CD4-positive, alpha-beta T cell (primary cell): Measurements from ENCODE around the gene AMBRA1. TPM values are rescaled to one million over a fixed set of nuclear protein-coding genes. Genes with fewer than 3 reads are reported as not detected.

Experiments used
- ATAC-seq: fragments of 200-7000 bp; cut with Tn5 transposase; one replicate; pipeline ENCODE4 v1.10.0; 2022; ENCODE audit warnings: mild to moderate bottlenecking; ENCODE audit not compliant: poor library complexity
- CTCF ChIA-PET: fragments of 350-600 bp; sonication (Branson Sonifier 250); formaldehyde crosslinking; loops from one replicate; lab custom pipeline; 2021; ENCODE audit warnings: antibody characterized with exemption, inconsistent platforms; lab: Charles Lee
- POLR2A ChIA-PET: fragments of 350-600 bp; sonication (Branson Sonifier 250); formaldehyde crosslinking; loops from one replicate; lab custom pipeline; 2021; ENCODE audit warnings: antibody characterized with exemption, inconsistent platforms; lab: Charles Lee
- DNase-seq, 14 experiments: peaks; one replicate each; pipeline ENCODE4 v3.0.0-alpha.2; 2013 to 2020; ENCODE audit warnings: mixed read lengths in 2 of 14
- H3K27ac ChIP-seq, 2 donors: one replicate each; pipeline versions ENCODE4 v1.5.1 to v1.7.0; 2013; ENCODE audit warnings: low read length in 2 of 2, low read depth in 1 of 2, mild to moderate bottlenecking in 1 of 2
- H3K27me3 ChIP-seq, 2 experiments: 1 replicate in 1 of 2; 2 replicates in 1 of 2; pipeline versions ENCODE4 v1.6.1 to v1.7.0; 2013; ENCODE audit warnings: low read length in 2 of 2, control low read depth in 1 of 2, mild to moderate bottlenecking in 1 of 2, moderate library complexity in 1 of 2; ENCODE audit not compliant: insufficient read depth in 2 of 2, control insufficient read depth in 1 of 2
- H3K36me3 ChIP-seq: one replicate; pipeline ENCODE4 v1.6.1; 2013; ENCODE audit warnings: low read length, control low read depth; ENCODE audit not compliant: insufficient read depth
- H3K4me1 ChIP-seq: one replicate; pipeline ENCODE4 v1.6.1; 2013; ENCODE audit warnings: low read length, control low read depth; ENCODE audit not compliant: insufficient read depth
- H3K4me3 ChIP-seq: one replicate; pipeline ENCODE4 v1.5.1; 2013; ENCODE audit warnings: mild to moderate bottlenecking, low read length, moderate library complexity
- H3K9me3 ChIP-seq, 2 experiments: 1 replicate in 1 of 2; 2 replicates in 1 of 2; pipeline versions ENCODE4 v1.6.1 to v1.7.0; 2013; ENCODE audit warnings: low read length in 2 of 2, mild to moderate bottlenecking in 2 of 2, control low read depth in 1 of 2, moderate library complexity in 1 of 2; ENCODE audit not compliant: control insufficient read depth in 1 of 2, insufficient read depth in 1 of 2
- H3K27ac Mint-ChIP-seq: one replicate; pipeline ENCODE4 v1.8.0; 2020; ENCODE audit warnings: mixed read lengths
- H3K27me3 Mint-ChIP-seq: one replicate; pipeline ENCODE4 v1.8.0; 2021; ENCODE audit warnings: mixed read lengths
- H3K36me3 Mint-ChIP-seq: one replicate; pipeline ENCODE4 v1.8.0; 2021; ENCODE audit warnings: low read depth, mixed read lengths
- H3K4me1 Mint-ChIP-seq: one replicate; pipeline ENCODE4 v1.8.0; 2021; ENCODE audit warnings: low read depth, mixed read lengths
- H3K4me3 Mint-ChIP-seq: one replicate; pipeline ENCODE4 v1.8.0; 2020; ENCODE audit warnings: mild to moderate bottlenecking, mixed read lengths
- H3K9me3 Mint-ChIP-seq: one replicate; pipeline ENCODE4 v1.8.0; 2020; ENCODE audit warnings: mixed read lengths
- intact Hi-C, 2 experiments: fragments of 100-400 bp; cut with DNase I in 1 of 2; cut with micrococcal nuclease in 1 of 2; formaldehyde crosslinking; loops; one replicate each; pipeline versions ENCODE4 v1.15.1 to v1.9.0; 2023 to 2025; cut with DNase I, micrococcal nuclease
- total RNA-seq, 174 experiments: library from RNA in 2 of 174; stranded (reverse) in 2 of 174; gene quantifications; one replicate each; pipeline ENCODE4 v1.2.3 and lab custom pipeline; 2021 to 2026
- TF ChIP-seq, protein P1 (sequence below): fragments of 200-600 bp; IDR thresholded peaks from one replicate; pipeline ENCODE4 v1.8.0; 2022; ENCODE audit warnings: antibody characterized with exemption, mild to moderate bottlenecking

AMBRA1 gene
- total RNA-seq, 2 experiments from 2014 or later, result 29.4 to 31.9 TPM

DNA sequence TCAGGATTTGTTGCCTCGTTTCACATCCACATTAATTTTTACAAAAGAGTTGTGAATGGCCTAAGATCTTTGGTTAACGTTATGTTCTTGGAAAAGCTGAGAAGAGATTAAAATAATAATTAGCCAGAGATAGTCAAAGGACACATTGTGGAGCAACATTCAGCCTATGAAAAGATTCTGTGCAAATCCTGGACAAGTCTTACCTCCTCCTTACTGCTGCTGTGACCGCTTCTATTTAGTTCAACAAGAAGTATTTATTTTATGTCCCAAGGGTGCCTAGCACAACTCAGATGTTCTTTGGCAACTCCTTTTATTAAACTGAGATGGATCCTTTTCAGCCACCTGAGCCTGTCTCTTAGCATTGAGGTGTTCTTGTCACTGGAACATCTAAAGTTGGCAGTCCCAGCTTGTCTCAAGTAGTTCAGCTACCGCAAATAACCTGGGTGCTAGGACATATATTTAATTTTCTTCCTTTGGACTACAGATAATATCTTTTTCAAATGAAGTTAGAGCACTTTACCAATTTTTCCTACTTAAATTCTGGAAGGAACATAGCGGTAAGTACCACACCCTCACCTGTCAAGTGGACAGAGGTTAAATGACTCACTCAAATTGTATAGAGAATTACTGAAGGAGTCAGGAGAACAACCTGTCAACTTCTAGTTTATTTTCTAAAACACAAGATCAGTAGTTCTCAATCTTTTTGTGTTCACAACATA lies 121.7 kb downstream of the AMBRA1 start:
- Histone ChIP-seq H3K27ac (no peak overlapping the region), H3K4me1 (peaks cover 3% of the 10 kb centered on the region), H3K4me3 (no peak overlapping the region), H3K27me3 (no peaks in the 10 kb centered on the region), H3K9me3 (no peaks in the 10 kb centered on the region), H3K36me3 (peaks cover 8% of the 10 kb centered on the region)
- no peaks in the 10 kb centered on the region for H3K9me3 Mint-ChIP-seq
- no peaks in the 10 kb centered on the region for H3K27me3 Mint-ChIP-seq
- DNase-seq (no peak), ATAC-seq (no peak)
- CTCF ChIA-PET, result no interaction called here
- no peak overlapping the region for H3K4me3 Mint-ChIP-seq
- intact Hi-C loops, result no loop called here
- H3K36me3 Mint-ChIP-seq, result peaks cover 24% of the 10 kb centered on the region
- TF ChIP-seq, protein P1, sequence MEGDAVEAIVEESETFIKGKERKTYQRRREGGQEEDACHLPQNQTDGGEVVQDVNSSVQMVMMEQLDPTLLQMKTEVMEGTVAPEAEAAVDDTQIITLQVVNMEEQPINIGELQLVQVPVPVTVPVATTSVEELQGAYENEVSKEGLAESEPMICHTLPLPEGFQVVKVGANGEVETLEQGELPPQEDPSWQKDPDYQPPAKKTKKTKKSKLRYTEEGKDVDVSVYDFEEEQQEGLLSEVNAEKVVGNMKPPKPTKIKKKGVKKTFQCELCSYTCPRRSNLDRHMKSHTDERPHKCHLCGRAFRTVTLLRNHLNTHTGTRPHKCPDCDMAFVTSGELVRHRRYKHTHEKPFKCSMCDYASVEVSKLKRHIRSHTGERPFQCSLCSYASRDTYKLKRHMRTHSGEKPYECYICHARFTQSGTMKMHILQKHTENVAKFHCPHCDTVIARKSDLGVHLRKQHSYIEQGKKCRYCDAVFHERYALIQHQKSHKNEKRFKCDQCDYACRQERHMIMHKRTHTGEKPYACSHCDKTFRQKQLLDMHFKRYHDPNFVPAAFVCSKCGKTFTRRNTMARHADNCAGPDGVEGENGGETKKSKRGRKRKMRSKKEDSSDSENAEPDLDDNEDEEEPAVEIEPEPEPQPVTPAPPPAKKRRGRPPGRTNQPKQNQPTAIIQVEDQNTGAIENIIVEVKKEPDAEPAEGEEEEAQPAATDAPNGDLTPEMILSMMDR, result no peak
- POLR2A ChIA-PET, result no interaction called here
- H3K27ac Mint-ChIP-seq, result no peak overlapping the region
- peaks cover 40% of the 10 kb centered on the region for H3K4me1 Mint-ChIP-seq

DNA sequence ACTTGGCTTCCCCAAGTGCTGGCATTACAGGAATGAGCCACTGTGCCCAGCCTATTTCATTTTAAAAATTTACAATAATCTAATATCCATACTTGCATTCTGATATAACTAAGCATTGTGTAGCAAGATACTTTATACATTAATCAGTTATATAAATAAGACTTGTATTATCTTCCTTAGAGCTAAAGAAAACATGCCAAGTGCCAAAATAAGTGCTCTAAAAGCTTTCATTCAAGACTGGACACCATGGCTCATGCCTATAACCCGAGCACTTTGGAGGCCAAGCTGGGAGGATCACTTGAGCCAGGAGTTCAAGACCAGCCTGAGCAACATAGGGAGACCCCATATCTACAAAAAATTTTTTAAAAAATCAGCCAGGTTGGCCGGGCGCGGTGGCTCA lies 123.9 kb downstream of the AMBRA1 start:
- ATAC-seq (no peak), DNase-seq (no peak)
- Histone ChIP-seq H3K4me3 (no peak overlapping the region), H3K27me3 (no peaks in the 10 kb centered on the region), H3K9me3 (no peaks in the 10 kb centered on the region), H3K36me3 (peaks cover 11% of the 10 kb centered on the region), H3K4me1 (no peaks in the 10 kb centered on the region), H3K27ac (no peak overlapping the region)
- TF ChIP-seq, protein P1, result no peak
- ChIA-PET POLR2A (interaction anchor here (0.6 kb wide), 1 partner anchor 19 kb away, joined by 3 read pairs; no protein-coding TSS in a partner anchor), CTCF (interaction anchor here (0.7 to 1.3 kb wide), 2 partner anchors 59 to 117 kb away, joined by 3 read pairs; no protein-coding TSS in a partner anchor)
- Mint-ChIP-seq H3K27ac (no peak overlapping the region), H3K4me1 (peaks cover 40% of the 10 kb centered on the region), H3K36me3 (peaks cover 27% of the 10 kb centered on the region), H3K9me3 (no peaks in the 10 kb centered on the region), H3K4me3 (no peak overlapping the region), H3K27me3 (no peaks in the 10 kb centered on the region)
- intact Hi-C loops, result no loop called here

GRCh38 chr11:46465683-46466082 lies 128.1 kb downstream of the AMBRA1 start:
- DNase-seq, result no peak
- no peak overlapping the region for H3K27ac Mint-ChIP-seq
- H3K4me3 ChIP-seq, result no peak overlapping the region
- H3K27me3 ChIP-seq, result no peaks in the 10 kb centered on the region
- no peak overlapping the region for H3K27ac ChIP-seq
- H3K36me3 Mint-ChIP-seq, result peaks cover 29% of the 10 kb centered on the region
- no peak for ATAC-seq
- peaks cover 15% of the 10 kb centered on the region for H3K36me3 ChIP-seq
- no peaks in the 10 kb centered on the region for H3K4me1 ChIP-seq
- no peak overlapping the region for H3K4me3 Mint-ChIP-seq
- H3K9me3 ChIP-seq, result no peaks in the 10 kb centered on the region
- no peaks in the 10 kb centered on the region for H3K27me3 Mint-ChIP-seq
- ChIA-PET POLR2A (no interaction called here), CTCF (no interaction called here)
- no peaks in the 10 kb centered on the region for H3K9me3 Mint-ChIP-seq
- intact Hi-C loops, result no loop called here
- TF ChIP-seq, protein P1, result no peak
- H3K4me1 Mint-ChIP-seq, result peaks cover 29% of the 10 kb centered on the region
